WI38 (cell line): ENCODE data around the gene IGFBP3.

Experiments used
- H3K4me3 ChIP-seq: 2 replicates; pipeline ENCODE4 v1.5.1; 2011; ENCODE audit warnings: low read depth, mild to moderate bottlenecking, control low read depth, low read length
- TF ChIP-seq, protein P1 (sequence below): IDR thresholded peaks from 2 replicates; pipeline ENCODE4 v1.5.1; 2012; ENCODE audit warnings: low read depth, mild to moderate bottlenecking, control low read depth, low read length

Gene IGFBP3

DNA sequence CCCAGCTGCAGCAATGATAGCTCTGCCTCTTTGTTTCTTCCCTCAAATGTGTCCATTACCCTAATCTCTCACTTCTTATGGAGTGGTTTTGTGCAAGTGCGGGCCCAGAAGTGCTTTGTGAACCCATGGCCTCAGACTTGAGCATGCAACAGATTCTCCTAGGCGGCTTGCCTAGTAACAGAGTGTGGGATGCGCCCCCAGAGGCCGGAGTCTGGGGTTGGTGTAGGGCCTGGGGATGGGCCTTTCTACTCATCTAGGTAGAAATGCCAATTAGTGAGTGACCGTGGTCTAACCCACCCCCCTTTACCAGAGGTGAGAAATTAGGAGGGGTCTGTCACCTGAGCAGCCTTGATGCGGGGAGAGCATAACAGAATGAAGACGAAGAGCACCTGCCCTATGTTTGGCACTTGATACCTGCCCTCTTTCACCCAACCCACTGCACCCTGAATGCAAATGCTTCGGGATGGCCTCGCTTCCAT, 39.8 kb downstream of the IGFBP3 start:
- H3K4me3 ChIP-seq = no peak overlapping the region
- TF ChIP-seq, protein P1, sequence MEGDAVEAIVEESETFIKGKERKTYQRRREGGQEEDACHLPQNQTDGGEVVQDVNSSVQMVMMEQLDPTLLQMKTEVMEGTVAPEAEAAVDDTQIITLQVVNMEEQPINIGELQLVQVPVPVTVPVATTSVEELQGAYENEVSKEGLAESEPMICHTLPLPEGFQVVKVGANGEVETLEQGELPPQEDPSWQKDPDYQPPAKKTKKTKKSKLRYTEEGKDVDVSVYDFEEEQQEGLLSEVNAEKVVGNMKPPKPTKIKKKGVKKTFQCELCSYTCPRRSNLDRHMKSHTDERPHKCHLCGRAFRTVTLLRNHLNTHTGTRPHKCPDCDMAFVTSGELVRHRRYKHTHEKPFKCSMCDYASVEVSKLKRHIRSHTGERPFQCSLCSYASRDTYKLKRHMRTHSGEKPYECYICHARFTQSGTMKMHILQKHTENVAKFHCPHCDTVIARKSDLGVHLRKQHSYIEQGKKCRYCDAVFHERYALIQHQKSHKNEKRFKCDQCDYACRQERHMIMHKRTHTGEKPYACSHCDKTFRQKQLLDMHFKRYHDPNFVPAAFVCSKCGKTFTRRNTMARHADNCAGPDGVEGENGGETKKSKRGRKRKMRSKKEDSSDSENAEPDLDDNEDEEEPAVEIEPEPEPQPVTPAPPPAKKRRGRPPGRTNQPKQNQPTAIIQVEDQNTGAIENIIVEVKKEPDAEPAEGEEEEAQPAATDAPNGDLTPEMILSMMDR = no peak

DNA sequence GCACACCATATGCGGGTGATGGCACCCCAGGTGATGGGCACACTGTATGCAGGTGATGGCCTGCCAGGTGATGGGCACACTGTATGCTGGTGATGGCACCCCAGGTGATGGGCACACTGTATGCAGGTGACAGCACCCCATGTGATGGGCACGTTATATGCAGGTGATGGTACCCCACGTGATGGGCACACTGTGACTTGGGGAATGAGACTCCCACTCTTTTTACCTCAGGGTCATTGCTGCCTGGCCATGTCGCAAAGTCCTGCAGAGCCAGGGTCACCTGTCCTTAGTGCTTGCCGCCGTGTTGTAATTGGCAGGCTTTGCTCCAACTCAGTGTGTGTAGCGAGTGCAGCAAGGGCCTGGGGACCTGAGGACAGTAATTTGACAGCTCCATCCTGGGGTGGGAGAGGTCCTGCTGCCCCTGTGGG, 40.6 kb downstream of the IGFBP3 start:
- TF ChIP-seq, protein P1 = no peak
- H3K4me3 ChIP-seq = no peak overlapping the region

DNA sequence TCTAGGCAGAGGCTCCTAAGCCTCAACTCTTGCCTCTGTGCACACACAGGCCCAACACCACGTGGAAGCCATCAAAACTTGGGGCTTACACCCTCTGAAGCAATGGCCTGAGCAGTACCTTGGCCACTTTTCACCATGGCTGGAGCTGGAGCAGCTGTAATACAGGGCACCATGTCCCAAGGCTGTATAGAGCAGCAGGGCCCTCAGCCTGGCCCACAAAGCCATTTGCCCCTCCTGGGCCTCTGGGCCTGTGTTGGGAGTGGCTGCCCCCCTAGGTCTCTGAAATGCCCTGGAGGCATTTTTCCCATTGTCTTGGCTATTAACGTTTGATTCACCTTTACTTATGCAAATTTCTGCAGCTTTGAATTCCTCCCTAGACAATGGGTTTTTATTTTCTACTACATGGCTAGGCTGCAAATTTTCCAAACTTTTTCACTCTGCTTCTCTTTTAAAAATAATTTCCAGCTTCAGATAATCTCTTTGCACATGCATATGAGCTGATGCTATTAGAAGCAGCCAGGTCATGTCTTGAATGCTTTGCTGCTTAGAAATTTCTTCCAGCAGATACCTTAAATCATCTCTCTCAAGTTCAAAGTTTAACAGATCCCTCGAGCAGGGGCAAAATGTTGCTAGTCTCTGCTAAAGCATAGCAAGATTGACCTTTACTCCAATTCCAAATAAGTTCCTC, 42.5 kb downstream of the IGFBP3 start:
- no peak overlapping the region for H3K4me3 ChIP-seq
- TF ChIP-seq, protein P1 = no peak

DNA sequence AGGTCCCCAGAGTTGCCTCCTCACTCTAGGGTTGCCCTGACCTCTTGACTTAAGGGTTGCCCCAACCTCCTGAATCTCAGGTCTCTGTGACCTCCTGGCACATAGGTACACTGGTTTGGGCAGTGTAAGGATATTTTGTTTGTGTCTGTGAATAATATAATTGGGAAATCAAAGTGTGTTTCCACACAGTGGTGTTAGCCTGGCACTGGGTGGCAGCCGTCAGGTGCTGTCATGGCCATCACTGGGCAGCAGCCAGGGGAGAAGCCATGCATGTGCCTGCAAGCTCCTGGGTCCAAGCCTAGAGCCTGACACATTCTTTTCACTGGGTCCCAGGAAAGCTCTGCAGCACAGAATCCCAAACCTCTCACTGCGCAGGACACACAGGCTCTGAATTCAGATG, 44.6 kb downstream of the IGFBP3 start:
- TF ChIP-seq, protein P1 = no peak

DNA sequence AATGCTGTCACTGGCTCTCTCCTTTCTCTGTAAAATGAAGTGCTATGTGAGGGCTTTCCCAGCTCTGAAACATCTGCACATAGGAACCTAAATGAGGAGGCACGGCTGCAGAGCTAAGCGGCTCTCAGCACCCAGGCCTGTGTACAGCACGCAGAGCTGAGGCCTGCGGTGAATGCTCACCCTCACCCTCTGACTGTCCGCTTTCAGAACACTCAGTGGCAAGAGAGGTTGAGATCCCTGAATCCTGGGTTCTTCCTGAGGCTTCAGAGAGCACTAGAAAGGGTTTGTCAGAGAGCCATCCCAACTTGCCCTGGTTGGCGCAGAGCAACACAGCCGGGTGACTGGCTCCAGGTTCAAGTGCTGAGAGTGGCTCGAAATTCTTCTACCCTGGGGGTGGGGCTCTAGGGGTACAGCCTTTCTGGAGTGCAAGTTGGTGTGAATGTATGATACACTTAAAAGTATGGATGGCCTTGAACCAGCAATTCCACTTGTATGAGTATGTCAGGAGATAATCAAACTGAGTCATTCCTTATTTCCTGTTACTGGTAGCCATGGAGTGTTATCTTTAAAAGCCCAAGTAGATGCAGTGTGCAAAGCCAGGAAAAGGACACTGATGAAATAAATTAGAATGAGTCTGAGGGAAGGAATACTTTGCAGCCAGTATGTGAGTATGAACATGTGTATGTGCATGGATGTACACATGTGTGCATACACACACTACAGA, 46.5 kb downstream of the IGFBP3 start:
- no peak overlapping the region for H3K4me3 ChIP-seq
- TF ChIP-seq, protein P1 = no peak

More for the DNA sequence above, 44.6 kb downstream of the IGFBP3 start:
- no peak overlapping the region for H3K4me3 ChIP-seq

DNA sequence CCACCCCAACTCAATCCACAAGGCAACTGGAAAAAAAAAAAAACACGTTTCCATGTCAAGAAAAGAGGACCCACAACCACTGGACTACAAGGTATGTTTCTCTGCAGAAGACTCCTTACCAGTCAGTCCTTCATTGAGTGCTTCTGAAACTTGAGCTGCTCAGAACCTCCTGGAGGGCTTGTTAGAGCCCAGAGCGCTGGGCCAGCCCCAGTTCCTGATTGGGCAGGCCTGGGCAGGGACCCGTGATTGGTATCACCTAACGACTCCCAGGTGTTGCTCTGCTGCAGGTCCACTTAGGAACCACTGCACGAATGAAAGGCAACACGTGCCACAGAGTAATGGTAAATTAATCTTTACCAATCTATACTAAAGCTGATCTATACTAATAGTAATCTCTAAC, 47.7 kb downstream of the IGFBP3 start:
- TF ChIP-seq, protein P1 = no peak
- H3K4me3 ChIP-seq = no peak overlapping the region

DNA sequence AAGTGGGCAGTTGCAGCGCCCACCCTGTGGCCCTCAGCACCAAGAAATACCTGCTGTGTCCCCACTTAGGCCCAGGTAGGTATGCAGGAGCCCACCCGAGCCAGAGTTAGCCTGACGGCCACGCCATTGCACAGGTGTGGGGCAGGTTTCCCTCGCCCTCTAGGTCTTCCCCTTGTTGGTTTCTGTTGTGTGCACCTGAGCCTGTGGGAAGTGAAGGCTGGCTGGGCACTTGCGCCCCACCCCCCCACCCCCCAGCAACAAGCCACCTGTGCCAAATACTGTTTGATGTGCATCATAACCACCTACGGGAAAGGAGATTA, 48.1 kb downstream of the IGFBP3 start, which contains the start of gene CCDC201:
CCDC201 (minus strand) TSS at position 48 of the 320 bp plus-strand sequence. CDS start 75 bp downstream, outside the sequence.
- H3K4me3 ChIP-seq = no peak within 1 kb of the TSS
- TF ChIP-seq, protein P1 = no peak
